Esophagus squamous epithelium (tissue), 4 donors: Measurements from ENCODE around the gene RASSF5.

Experiments used
- POLR2A ChIP-seq, 4 donors: fragments of 450-650 bp; IDR thresholded peaks; one replicate each; pipeline ENCODE4 v1.6.1; 2017; ENCODE audit warnings: antibody characterized with exemption in 4 of 4, mild to moderate bottlenecking in 4 of 4, moderate library complexity in 3 of 4
- TF ChIP-seq, protein P1 (sequence below), 6 experiments: fragments of 450-650 bp in 4 of 6; fragments of 200-600 bp in 2 of 6; sonication (generic) in 2 of 6; IDR thresholded peaks; one replicate each; pipeline ENCODE4 v1.5.1; 2016 to 2019; ENCODE audit warnings: antibody characterized with exemption in 6 of 6, mild to moderate bottlenecking in 4 of 6, moderate library complexity in 4 of 6

DNA sequence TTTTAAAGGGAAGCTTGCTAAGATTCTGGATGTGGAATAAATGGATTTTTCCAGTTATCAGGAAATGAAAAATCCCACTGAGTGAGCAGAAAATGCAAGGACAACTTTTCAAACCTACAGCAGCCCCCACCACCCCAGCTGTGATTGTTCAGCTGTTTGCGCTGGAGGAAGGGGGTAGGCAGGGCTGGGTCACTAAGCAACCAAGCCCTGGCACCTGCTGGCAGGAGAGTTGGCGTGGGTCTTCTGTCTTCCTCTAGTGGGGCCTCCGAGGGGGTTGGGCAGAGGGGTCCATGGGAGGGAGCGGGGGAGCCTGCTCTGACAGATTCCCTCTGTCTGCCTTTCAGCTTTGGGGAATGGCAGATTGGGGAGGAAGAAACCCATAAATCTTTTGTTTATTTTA is 59.7 kb downstream of the RASSF5 start:
- TF ChIP-seq POLR2A (IDR thresholded peaks at IDR 0.05): no peak
- TF ChIP-seq, protein P1, sequence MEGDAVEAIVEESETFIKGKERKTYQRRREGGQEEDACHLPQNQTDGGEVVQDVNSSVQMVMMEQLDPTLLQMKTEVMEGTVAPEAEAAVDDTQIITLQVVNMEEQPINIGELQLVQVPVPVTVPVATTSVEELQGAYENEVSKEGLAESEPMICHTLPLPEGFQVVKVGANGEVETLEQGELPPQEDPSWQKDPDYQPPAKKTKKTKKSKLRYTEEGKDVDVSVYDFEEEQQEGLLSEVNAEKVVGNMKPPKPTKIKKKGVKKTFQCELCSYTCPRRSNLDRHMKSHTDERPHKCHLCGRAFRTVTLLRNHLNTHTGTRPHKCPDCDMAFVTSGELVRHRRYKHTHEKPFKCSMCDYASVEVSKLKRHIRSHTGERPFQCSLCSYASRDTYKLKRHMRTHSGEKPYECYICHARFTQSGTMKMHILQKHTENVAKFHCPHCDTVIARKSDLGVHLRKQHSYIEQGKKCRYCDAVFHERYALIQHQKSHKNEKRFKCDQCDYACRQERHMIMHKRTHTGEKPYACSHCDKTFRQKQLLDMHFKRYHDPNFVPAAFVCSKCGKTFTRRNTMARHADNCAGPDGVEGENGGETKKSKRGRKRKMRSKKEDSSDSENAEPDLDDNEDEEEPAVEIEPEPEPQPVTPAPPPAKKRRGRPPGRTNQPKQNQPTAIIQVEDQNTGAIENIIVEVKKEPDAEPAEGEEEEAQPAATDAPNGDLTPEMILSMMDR (IDR thresholded peaks at IDR 0.05): no peak
